H1 (cell line): ENCODE measurements around the gene SPATA13. TPM values are rescaled to one million over a fixed set of nuclear protein-coding genes. Genes with fewer than 3 reads are reported as not detected.
A peak's percentile ranks its signal among the peaks of the same experiment; 100 is the strongest.

ENCODE experiments used
- CTCF ChIA-PET: fragments of 300-600 bp; sonication (Branson Sonifier 250); formaldehyde crosslinking; loops from one replicate; lab custom pipeline; 2021; ENCODE audit not compliant: partially characterized antibody; lab: Charles Lee
- POLR2A ChIA-PET: fragments of 300-600 bp; sonication (Branson Sonifier 250); formaldehyde crosslinking; loops from one replicate; lab custom pipeline; 2021; ENCODE audit warnings: inconsistent platforms; ENCODE audit not compliant: partially characterized antibody; lab: Charles Lee
- DNase-seq, 2 experiments: peaks; one replicate each; pipeline versions ENCODE4 v3.0.0 to v3.0.0-alpha.2; 2010 to 2022; ENCODE audit warnings: low spot score in 2 of 2, low read depth in 1 of 2, mixed read lengths in 1 of 2
- FAIRE-seq: peaks from 2 replicates; lab custom pipeline; 2011; peaks lifted over from hg19 to GRCh38; lab: Jason Lieb, UNC
- H2AFZ ChIP-seq: 2 replicates; pipeline ENCODE4 v1.8.1; 2012; ENCODE audit warnings: low read length, inconsistent platforms
- H2AK5ac ChIP-seq: 2 replicates; pipeline ENCODE4 v1.6.1; 2013; ENCODE audit warnings: low read depth, low read length
- H2BK120ac ChIP-seq: replicated peaks from 2 replicates; pipeline ENCODE3; 2013; ENCODE audit warnings: low read depth, low read length, inconsistent platforms
- H2BK12ac ChIP-seq: 2 replicates; pipeline ENCODE4 v1.6.1; 2013; ENCODE audit warnings: low read depth, low read length
- H2BK15ac ChIP-seq: 2 replicates; pipeline ENCODE4 v1.6.1; 2013; ENCODE audit warnings: low read length
- H2BK20ac ChIP-seq: 2 replicates; pipeline ENCODE4 v1.6.1; 2013; ENCODE audit warnings: low read length
- H2BK5ac ChIP-seq: 2 replicates; pipeline ENCODE4 v1.6.1; 2013; ENCODE audit warnings: low read depth, low read length
- H3K14ac ChIP-seq: 2 replicates; pipeline ENCODE4 v1.6.1; 2013; ENCODE audit warnings: inconsistent platforms; ENCODE audit not compliant: insufficient read length
- H3K18ac ChIP-seq: 2 replicates; pipeline ENCODE4 v1.6.1; 2013; ENCODE audit warnings: low read length; ENCODE audit errors: extremely low read depth
- H3K23ac ChIP-seq: 2 replicates; pipeline ENCODE4 v1.6.1; 2013; ENCODE audit warnings: inconsistent platforms; ENCODE audit not compliant: insufficient read length
- H3K23me2 ChIP-seq: 2 replicates; pipeline ENCODE4 v1.6.1; 2013; ENCODE audit warnings: low read depth, low read length
- H3K27ac ChIP-seq: 2 replicates; pipeline ENCODE4 v1.6.1; 2011; ENCODE audit warnings: low read depth, low read length, inconsistent platforms
- H3K27me3 ChIP-seq, 4 experiments: replicated peaks in 1 of 4; 1 replicate in 1 of 4; 2 replicates in 3 of 4; pipeline versions ENCODE4 v1.6.1 to v1.8.1; 2011 to 2013; ENCODE audit warnings: low read length in 3 of 4, mild to moderate bottlenecking in 3 of 4, inconsistent platforms in 2 of 4, mixed read lengths in 2 of 4, moderate library complexity in 1 of 4; ENCODE audit not compliant: control insufficient read depth in 3 of 4, insufficient read depth in 3 of 4; ENCODE audit errors: extremely low read depth in 1 of 4
- H3K36me3 ChIP-seq, 4 experiments: 2 replicates each; pipeline versions ENCODE4 v1.6.1 to v1.8.1; 2011 to 2013; ENCODE audit warnings: mild to moderate bottlenecking in 4 of 4, low read length in 3 of 4, moderate library complexity in 2 of 4, control low read depth in 1 of 4, inconsistent platforms in 1 of 4; ENCODE audit not compliant: insufficient read depth in 4 of 4, control insufficient read depth in 2 of 4
- H3K4ac ChIP-seq: replicated peaks from 2 replicates; pipeline ENCODE3; 2013; ENCODE audit warnings: low read length, low read depth, mixed read lengths, inconsistent platforms; ENCODE audit not compliant: insufficient read length
- H3K4me1 ChIP-seq, 4 experiments: replicated peaks in 1 of 4; 1 replicate in 1 of 4; 2 replicates in 3 of 4; pipeline versions ENCODE4 v1.6.1 to v1.8.1; 2011 to 2013; ENCODE audit warnings: low read length in 3 of 4, inconsistent platforms in 2 of 4, mixed read lengths in 1 of 4; ENCODE audit not compliant: insufficient read depth in 4 of 4, control insufficient read depth in 3 of 4
- H3K4me2 ChIP-seq, 2 experiments: 2 replicates each; pipeline versions ENCODE4 v1.6.1 to v1.8.1; 2011 to 2013; ENCODE audit warnings: low read depth in 2 of 2, low read length in 2 of 2, control low read depth in 1 of 2, inconsistent platforms in 1 of 2, mild to moderate bottlenecking in 1 of 2; ENCODE audit not compliant: insufficient read depth in 1 of 2
- H3K4me3 ChIP-seq, 4 experiments: fragments of 200-600, 300-600 bp in 1 of 4; sonication (generic), shearing (Covaris generic), sonication (Bioruptor Twin) in 1 of 4; 2 replicates each; pipeline versions ENCODE4 v1.5.1 to v1.8.1; 2011 to 2016; ENCODE audit warnings: low read length in 4 of 4, low read depth in 3 of 4, control low read depth in 2 of 4, inconsistent platforms in 2 of 4, mild to moderate bottlenecking in 2 of 4, mixed read lengths in 1 of 4, moderate library complexity in 1 of 4; ENCODE audit not compliant: insufficient read depth in 2 of 4; ENCODE audit errors: extremely low read depth in 1 of 4
- H3K56ac ChIP-seq: replicated peaks from 2 replicates; pipeline ENCODE3; 2013; ENCODE audit warnings: low read depth, mild to moderate bottlenecking, mixed read lengths, low read length, inconsistent platforms; ENCODE audit not compliant: insufficient read length
- H3K79me1 ChIP-seq: 2 replicates; pipeline ENCODE4 v1.6.1; 2013; ENCODE audit warnings: low read depth, low read length, control low read depth
- H3K79me2 ChIP-seq, 2 experiments: 2 replicates each; pipeline versions ENCODE4 v1.6.1 to v1.8.1; 2012 to 2013; ENCODE audit warnings: low read length in 2 of 2, mild to moderate bottlenecking in 2 of 2, inconsistent platforms in 1 of 2; ENCODE audit not compliant: insufficient read depth in 2 of 2, control insufficient read depth in 1 of 2
- H3K9ac ChIP-seq, 4 experiments: replicated peaks in 1 of 4; 1 replicate in 1 of 4; 2 replicates in 3 of 4; pipeline versions ENCODE4 v1.6.1 to v1.8.1; 2011 to 2013; ENCODE audit warnings: low read depth in 3 of 4, low read length in 3 of 4, control low read depth in 2 of 4, mild to moderate bottlenecking in 2 of 4, moderate library complexity in 2 of 4, inconsistent platforms in 1 of 4; ENCODE audit errors: extremely low read depth in 1 of 4
- H3K9me3 ChIP-seq, 2 experiments: 2 replicates each; pipeline versions ENCODE4 v1.6.1 to v1.8.1; 2012 to 2013; ENCODE audit warnings: mild to moderate bottlenecking in 2 of 2, moderate library complexity in 2 of 2, control low read depth in 1 of 2, inconsistent platforms in 1 of 2, low read depth in 1 of 2, low read length in 1 of 2, mixed read lengths in 1 of 2; ENCODE audit not compliant: insufficient read depth in 2 of 2
- H4K20me1 ChIP-seq, 2 experiments: replicated peaks in 1 of 2; 2 replicates each; pipeline versions ENCODE3 to v1.8.1; 2011 to 2013; ENCODE audit warnings: inconsistent platforms in 2 of 2, low read length in 2 of 2, mild to moderate bottlenecking in 1 of 2; ENCODE audit not compliant: insufficient read depth in 2 of 2, control insufficient read depth in 1 of 2
- H4K5ac ChIP-seq: 2 replicates; pipeline ENCODE4 v1.6.1; 2013; ENCODE audit warnings: low read length, low read depth, mixed read lengths, inconsistent platforms; ENCODE audit not compliant: insufficient read length
- H4K8ac ChIP-seq: 2 replicates; pipeline ENCODE4 v1.8.0; 2013; ENCODE audit warnings: mild to moderate bottlenecking, moderate library complexity, low read length, inconsistent platforms; ENCODE audit not compliant: insufficient read depth; ENCODE audit errors: extremely low read depth
- H4K91ac ChIP-seq: replicated peaks from 2 replicates; pipeline ENCODE3; 2013; ENCODE audit warnings: low read length, mixed read lengths, inconsistent platforms; ENCODE audit not compliant: insufficient read length
- BRCA1 ChIP-seq: IDR thresholded peaks from 2 replicates; pipeline ENCODE4 v1.6.1; 2012; ENCODE audit warnings: low read depth, low read length, improper control_type of control experiment
- CBX5 ChIP-seq: fragments of 300-800, 300-1000 bp; sonication (generic); IDR thresholded peaks from 2 replicates; pipeline ENCODE4 v1.7.1; 2016; ENCODE audit warnings: antibody characterized with exemption, low read length, low read depth
- CHD2 ChIP-seq: IDR thresholded peaks from 2 replicates; pipeline ENCODE4 v1.6.1; 2012; ENCODE audit warnings: low read length, improper control_type of control experiment
- GABPA ChIP-seq: IDR thresholded peaks from 2 replicates; pipeline ENCODE4 v1.6.1; 2011; ENCODE audit warnings: mild to moderate bottlenecking, low read length, moderate library complexity, borderline replicate concordance; ENCODE audit not compliant: insufficient read depth
- KDM5A ChIP-seq: fragments of 200-600 bp; IDR thresholded peaks from 2 replicates; pipeline ENCODE4 v1.7.1; 2012; ENCODE audit warnings: mild to moderate bottlenecking, low read length, inconsistent platforms, mixed read lengths
- RBBP5 ChIP-seq: IDR thresholded peaks from 2 replicates; pipeline ENCODE4 v1.7.1; 2012; ENCODE audit warnings: low read depth, mild to moderate bottlenecking, inconsistent platforms, low read length, moderate library complexity, borderline replicate concordance
- SP4 ChIP-seq: IDR thresholded peaks from 2 replicates; pipeline ENCODE4 v1.6.1; 2012; ENCODE audit warnings: low read length, inconsistent platforms
- TBP ChIP-seq: IDR thresholded peaks from 2 replicates; pipeline ENCODE4 v1.6.1; 2011; ENCODE audit warnings: low read depth, low read length, improper control_type of control experiment
- YY1 ChIP-seq: IDR thresholded peaks from 2 replicates; pipeline ENCODE4 v1.6.1; 2011; ENCODE audit warnings: low read depth, mild to moderate bottlenecking, low read length
- WGBS, 2 experiments: shearing (Covaris generic) in 1 of 2; methylation state at CpG; one replicate each; pipeline versions ENCODE4 v1.1.6 to v1.1.7; 2013 to 2015; ENCODE audit warnings: low lambda C conversion rate in 2 of 2, mixed read lengths in 2 of 2, inconsistent platforms in 1 of 2, low coverage in 1 of 2, missing lambda C conversion rate in 1 of 2; ENCODE audit not compliant: insufficient replicate concordance in 2 of 2, insufficient coverage in 1 of 2, insufficient read length in 1 of 2; ENCODE audit errors: extremely low coverage in 1 of 2, missing lambda C conversion rate in 1 of 2; 5-methylcytosine and 5-hydroxymethylcytosine counted together
- polyA plus RNA-seq, 7 experiments: library from polyadenylated mRNA; depleted of rRNA in 3 of 7; stranded (reverse) in 5 of 7; unstranded in 2 of 7; fragments of >200 nt in 5 of 7; fragments of 200-250 nt in 2 of 7; gene quantifications; 1 replicate in 5 of 7; 2 replicates in 1 of 7; 4 replicates in 1 of 7; pipeline versions ENCODE4 v1.2.1 to v1.2.3, GENCODE V29; 2011 to 2013; ENCODE audit warnings: missing spikeins in 2 of 7, mixed read lengths in 2 of 7
- total RNA-seq: library from RNA; stranded (reverse); fragmentation: NEBNext Ultra II Directional; extraction: Animal tissue kit (Norgen Biotek cat#: 25700); gene quantifications from 2 replicates; pipeline ENCODE4 v1.2.1, GENCODE V29; 2021
- TF ChIP-seq, protein P1 (sequence below): IDR thresholded peaks from 2 replicates; pipeline ENCODE4 v1.6.1; 2012; ENCODE audit warnings: inconsistent platforms
- TF ChIP-seq, protein P2 (sequence below): IDR thresholded peaks from 2 replicates; pipeline ENCODE4 v1.6.1; 2012; ENCODE audit warnings: low read length, inconsistent platforms

Gene SPATA13
- total and polyA plus RNA-seq, 2 of the 8 experiments (the other 6 are each of a cell fraction or from before 2014, with no cell fraction given): 12.6 to 30.9 TPM

DNA sequence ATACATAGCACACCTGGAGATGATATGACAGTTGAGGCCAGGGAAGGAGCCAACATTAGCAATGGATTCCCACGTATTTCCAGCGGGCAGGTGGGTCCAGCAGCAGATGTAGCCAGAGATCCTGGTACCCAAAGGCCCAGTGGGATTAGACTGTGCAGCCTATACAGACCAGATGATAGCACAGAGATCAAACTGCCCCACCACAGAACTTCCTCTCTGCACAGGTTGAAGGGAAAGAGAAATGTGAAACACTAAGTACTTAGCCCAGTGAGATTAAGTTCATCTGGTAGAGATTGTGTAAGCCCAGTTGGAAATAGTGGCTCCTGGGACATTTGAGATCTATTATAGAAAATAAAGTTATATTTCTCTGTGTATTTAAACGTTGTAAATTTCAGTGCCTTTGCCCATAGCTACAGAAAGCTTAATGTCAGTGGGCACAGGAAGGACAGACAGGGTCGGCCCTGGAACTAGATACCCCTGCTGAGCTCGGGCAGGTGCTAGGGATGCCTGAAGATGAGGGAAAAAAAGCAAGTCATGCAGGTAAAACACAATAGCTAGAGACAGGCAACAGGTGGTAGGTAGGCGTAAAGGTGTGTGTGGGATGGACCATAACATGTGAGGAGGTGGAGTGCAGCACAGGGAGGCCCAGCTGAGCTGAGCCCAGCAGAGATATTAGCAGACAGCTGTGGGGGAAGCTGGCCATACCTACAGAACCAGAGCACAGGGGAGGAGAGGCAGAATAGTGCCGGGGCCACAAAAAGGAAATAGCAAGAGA, 27.3 kb upstream of the SPATA13 start:
- Histone ChIP-seq H3K9me3 (peaks cover 8 to 9% of the 10 kb centered on the region in 2 experiments), H3K4ac (no peak overlapping the region), H3K14ac (no peak overlapping the region), H3K4me3 (no peak overlapping the region), H3K27me3 (no peaks in the 10 kb centered on the region), H3K79me1 (no peaks in the 10 kb centered on the region), H4K20me1 (no peaks in the 10 kb centered on the region), H3K4me1 (peaks cover 0 to 3% (median 0%) of the 10 kb centered on the region in 4 experiments; a peak in 1 of 7 replicates), H3K23ac (no peak overlapping the region), H2BK5ac (no peak overlapping the region), H2BK120ac (no peak overlapping the region), H2AFZ (no peak overlapping the region), H2BK20ac (no peak overlapping the region), H3K56ac (no peak overlapping the region), H3K36me3 (no peaks in the 10 kb centered on the region; a peak in 1 of 8 replicates), H3K9ac (no peak overlapping the region), H4K8ac (no peak overlapping the region; the same call in 1 of the 2 replicates), H4K91ac (peak overlapping the region; percentile 32), H3K18ac (0 out of 2 replicates have a peak overlapping the region, but pooled peaks have one; percentile 34), H3K4me2 (no peak overlapping the region), H2AK5ac (no peak overlapping the region), H3K23me2 (no peaks in the 10 kb centered on the region), H2BK12ac (no peak overlapping the region), H2BK15ac (no peak overlapping the region), H3K79me2 (no peaks in the 10 kb centered on the region), H4K5ac (no peak overlapping the region), H3K27ac (no peak overlapping the region)
- FAIRE-seq (no peak), DNase-seq (no peak)
- TF ChIP-seq GABPA (no peak), KDM5A (no peak), CHD2 (no peak), YY1 (no peak), SP4 (no peak), TBP (no peak), RBBP5 (no peak), CBX5 (no peak), BRCA1 (no peak)
- TF ChIP-seq, protein P1, sequence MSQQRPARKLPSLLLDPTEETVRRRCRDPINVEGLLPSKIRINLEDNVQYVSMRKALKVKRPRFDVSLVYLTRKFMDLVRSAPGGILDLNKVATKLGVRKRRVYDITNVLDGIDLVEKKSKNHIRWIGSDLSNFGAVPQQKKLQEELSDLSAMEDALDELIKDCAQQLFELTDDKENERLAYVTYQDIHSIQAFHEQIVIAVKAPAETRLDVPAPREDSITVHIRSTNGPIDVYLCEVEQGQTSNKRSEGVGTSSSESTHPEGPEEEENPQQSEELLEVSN: no peak
- TF ChIP-seq, protein P2, sequence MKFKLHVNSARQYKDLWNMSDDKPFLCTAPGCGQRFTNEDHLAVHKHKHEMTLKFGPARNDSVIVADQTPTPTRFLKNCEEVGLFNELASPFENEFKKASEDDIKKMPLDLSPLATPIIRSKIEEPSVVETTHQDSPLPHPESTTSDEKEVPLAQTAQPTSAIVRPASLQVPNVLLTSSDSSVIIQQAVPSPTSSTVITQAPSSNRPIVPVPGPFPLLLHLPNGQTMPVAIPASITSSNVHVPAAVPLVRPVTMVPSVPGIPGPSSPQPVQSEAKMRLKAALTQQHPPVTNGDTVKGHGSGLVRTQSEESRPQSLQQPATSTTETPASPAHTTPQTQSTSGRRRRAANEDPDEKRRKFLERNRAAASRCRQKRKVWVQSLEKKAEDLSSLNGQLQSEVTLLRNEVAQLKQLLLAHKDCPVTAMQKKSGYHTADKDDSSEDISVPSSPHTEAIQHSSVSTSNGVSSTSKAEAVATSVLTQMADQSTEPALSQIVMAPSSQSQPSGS: no peak
- CTCF ChIA-PET: interaction anchor here (1.5 to 1.6 kb wide), 2 partner anchors 13 to 80 kb away, joined by 4 read pairs; no protein-coding TSS in a partner anchor
- 80% methylated on average over 7 of the region's 7 CpGs; no CpG with 5 or more reads in 1 of the 2 experiments for WGBS, 2 experiments
- POLR2A ChIA-PET: no interaction called here
